HG03097 (cell line): ENCODE data around the gene LIPC.

Experiments used
- ATAC-seq: cut with Tn5 transposase; IDR thresholded peaks from one replicate; pipeline ENCODE4 v1.9.1; 2021; ENCODE audit not compliant: unreplicated experiment, low FRiP score

The LIPC gene

GRCh38 chr15:58530056-58530590 is 98.3 kb downstream of the LIPC start:
- no peak for ATAC-seq

- no peak for ATAC-seq
These were observed 100.3 kb downstream of the LIPC start for GRCh38 chr15:58532126-58532525.

- no peak for ATAC-seq
These were observed 102.8 kb downstream of the LIPC start for GRCh38 chr15:58534556-58534955.

GRCh38 chr15:58535337-58535736 is 103.5 kb downstream of the LIPC start:
- ATAC-seq = no peak

- ATAC-seq = no peak
These were observed 104.1 kb downstream of the LIPC start for GRCh38 chr15:58535894-58536293.

GRCh38 chr15:58536414-58536813 is 104.6 kb downstream of the LIPC start:
- no peak for ATAC-seq

GRCh38 chr15:58537033-58537432 is 105.2 kb downstream of the LIPC start:
- no peak for ATAC-seq

- no peak for ATAC-seq
These were observed 106.5 kb downstream of the LIPC start for GRCh38 chr15:58538225-58538727.

GRCh38 chr15:58538901-58539300 is 107.1 kb downstream of the LIPC start:
- no peak for ATAC-seq

- no peak for ATAC-seq
These were observed 107.8 kb downstream of the LIPC start for GRCh38 chr15:58539548-58539947.

- ATAC-seq = no peak
These were observed 109.8 kb downstream of the LIPC start for GRCh38 chr15:58541410-58542087.

GRCh38 chr15:58543664-58544335 is 112.0 kb downstream of the LIPC start:
- ATAC-seq = no peak

- no peak for ATAC-seq
These were observed 113.0 kb downstream of the LIPC start for GRCh38 chr15:58544756-58545155.

- no peak for ATAC-seq
These were observed 113.7 kb downstream of the LIPC start for GRCh38 chr15:58545307-58546065.

GRCh38 chr15:58546066-58546591 is 114.3 kb downstream of the LIPC start:
- no peak for ATAC-seq

- ATAC-seq = no peak
These were observed 115.1 kb downstream of the LIPC start for GRCh38 chr15:58546635-58547627.

- ATAC-seq = no peak
These were observed 116.0 kb downstream of the LIPC start for GRCh38 chr15:58547628-58548307.

GRCh38 chr15:58548308-58549012 is 116.7 kb downstream of the LIPC start:
- no peak for ATAC-seq
